Stomach (tissue), 4 donors: ENCODE measurements around the gene ANGEL2.

Experiments used
- POLR2A ChIP-seq, 4 donors: fragments of 450-650 bp; IDR thresholded peaks; one replicate each; pipeline ENCODE4 v1.6.1; 2016; ENCODE audit warnings: antibody characterized with exemption in 4 of 4, control low read depth in 2 of 4, mild to moderate bottlenecking in 1 of 4, moderate library complexity in 1 of 4
- TF ChIP-seq, protein P1 (sequence below), 7 experiments: fragments of 450-650 bp in 4 of 7; fragments of 200-600 bp in 3 of 7; sonication (generic) in 3 of 7; IDR thresholded peaks; one replicate each; pipeline ENCODE4 v1.5.1; 2016 to 2019; ENCODE audit warnings: antibody characterized with exemption in 7 of 7, control low read depth in 2 of 7, mild to moderate bottlenecking in 1 of 7

DNA sequence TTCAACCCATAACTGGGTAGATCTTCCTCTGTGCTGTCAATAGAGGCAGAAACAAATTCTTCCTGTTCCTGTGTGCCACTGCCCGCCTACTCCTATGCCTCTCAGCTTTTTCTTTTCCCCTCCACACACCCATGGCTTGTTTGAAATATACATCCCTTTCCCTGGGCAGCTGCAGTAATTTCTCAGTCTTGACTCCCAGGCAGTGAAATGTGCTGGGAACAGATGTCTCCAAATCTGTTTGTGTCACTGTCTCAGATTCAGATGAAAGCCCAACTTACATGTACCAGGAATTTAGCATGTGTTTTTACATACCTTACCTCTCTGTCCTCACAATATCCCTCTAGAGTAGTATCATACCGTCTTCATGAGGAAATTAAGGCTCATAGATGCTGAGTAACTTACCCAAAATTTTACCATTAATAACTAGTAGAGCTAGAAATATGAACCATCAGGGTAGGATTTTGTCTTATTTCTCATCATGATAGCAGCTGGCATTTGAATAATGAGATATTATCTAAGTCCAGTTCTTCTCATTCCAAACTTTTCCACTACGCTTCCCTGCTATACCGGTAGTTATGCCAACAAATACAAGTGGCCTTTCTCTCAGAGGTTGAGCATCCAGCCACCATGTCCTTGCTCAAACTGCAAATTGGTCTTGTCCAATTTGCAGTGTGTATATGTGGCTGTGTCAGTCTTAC, 70.1 kb downstream of the ANGEL2 start:
- no peak for TF ChIP-seq POLR2A (IDR thresholded peaks at IDR 0.05)
- TF ChIP-seq, protein P1, sequence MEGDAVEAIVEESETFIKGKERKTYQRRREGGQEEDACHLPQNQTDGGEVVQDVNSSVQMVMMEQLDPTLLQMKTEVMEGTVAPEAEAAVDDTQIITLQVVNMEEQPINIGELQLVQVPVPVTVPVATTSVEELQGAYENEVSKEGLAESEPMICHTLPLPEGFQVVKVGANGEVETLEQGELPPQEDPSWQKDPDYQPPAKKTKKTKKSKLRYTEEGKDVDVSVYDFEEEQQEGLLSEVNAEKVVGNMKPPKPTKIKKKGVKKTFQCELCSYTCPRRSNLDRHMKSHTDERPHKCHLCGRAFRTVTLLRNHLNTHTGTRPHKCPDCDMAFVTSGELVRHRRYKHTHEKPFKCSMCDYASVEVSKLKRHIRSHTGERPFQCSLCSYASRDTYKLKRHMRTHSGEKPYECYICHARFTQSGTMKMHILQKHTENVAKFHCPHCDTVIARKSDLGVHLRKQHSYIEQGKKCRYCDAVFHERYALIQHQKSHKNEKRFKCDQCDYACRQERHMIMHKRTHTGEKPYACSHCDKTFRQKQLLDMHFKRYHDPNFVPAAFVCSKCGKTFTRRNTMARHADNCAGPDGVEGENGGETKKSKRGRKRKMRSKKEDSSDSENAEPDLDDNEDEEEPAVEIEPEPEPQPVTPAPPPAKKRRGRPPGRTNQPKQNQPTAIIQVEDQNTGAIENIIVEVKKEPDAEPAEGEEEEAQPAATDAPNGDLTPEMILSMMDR (IDR thresholded peaks at IDR 0.05) = no peak
